A673 (cell line): ENCODE measurements around the gene FERMT2. TPM values are rescaled to one million over a fixed set of nuclear protein-coding genes. Genes with fewer than 3 reads are reported as not detected.

Experiments used
- BruUV-seq: library from RNA; stranded (reverse); fragments of 400-500 nt; replicated peaks from 2 replicates; lab custom pipeline; 2021; lab: Mats Ljungman, UMichigan
- CTCF ChIA-PET: fragments of 300-600 bp; sonication (Branson Sonifier 250); formaldehyde crosslinking; loops from one replicate; lab custom pipeline; 2022; ENCODE audit warnings: antibody characterized with exemption; lab: Charles Lee
- POLR2A ChIA-PET: fragments of 300-600 bp; sonication (Branson Sonifier 250); formaldehyde crosslinking; loops from one replicate; lab custom pipeline; 2022; ENCODE audit warnings: antibody characterized with exemption; ENCODE audit not compliant: low non-redundant PET; lab: Charles Lee
- DNase-seq: peaks from one replicate; pipeline ENCODE4 v3.0.0-alpha.2; 2015; ENCODE audit warnings: low spot score
- H3K27ac ChIP-seq: fragments of 200-600 bp; sonication (generic); 2 replicates; pipeline ENCODE4 v1.5.1; 2016; ENCODE audit warnings: mixed run types, low read depth, mild to moderate bottlenecking, mixed read lengths, antibody characterized with exemption, low read length; ENCODE audit not compliant: poor library complexity, severe bottlenecking
- H3K27me3 ChIP-seq: fragments of 200-600 bp; sonication (generic); replicated peaks from 2 replicates; pipeline ENCODE4 v1.6.1; 2017; ENCODE audit warnings: mixed run types, low read depth, mild to moderate bottlenecking, mixed read lengths, antibody characterized with exemption, low read length; ENCODE audit not compliant: insufficient read depth, poor library complexity
- H3K36me3 ChIP-seq: fragments of 200-600 bp; sonication (generic); 2 replicates; pipeline ENCODE4 v1.6.1; 2016; ENCODE audit warnings: mixed run types, mild to moderate bottlenecking, mixed read lengths, antibody characterized with exemption, low read length; ENCODE audit not compliant: insufficient read depth, poor library complexity, severe bottlenecking
- H3K4me1 ChIP-seq: fragments of 200-600 bp; sonication (generic); 2 replicates; pipeline ENCODE4 v1.6.1; 2017; ENCODE audit warnings: mixed run types, mild to moderate bottlenecking, mixed read lengths, antibody characterized with exemption, low read length; ENCODE audit not compliant: insufficient read depth, poor library complexity, severe bottlenecking
- H3K4me3 ChIP-seq: fragments of 200-600 bp; sonication (generic); 2 replicates; pipeline ENCODE4 v1.5.1; 2016; ENCODE audit warnings: low read depth, mixed run types, mild to moderate bottlenecking, mixed read lengths, low read length; ENCODE audit not compliant: poor library complexity, severe bottlenecking
- H3K9me3 ChIP-seq: fragments of 200-600 bp; sonication (generic); 2 replicates; pipeline ENCODE4 v1.6.1; 2016; ENCODE audit warnings: mixed run types, low read depth, mild to moderate bottlenecking, mixed read lengths, antibody characterized with exemption, low read length; ENCODE audit not compliant: poor library complexity, severe bottlenecking
- EZH2 ChIP-seq: fragments of 200-600 bp; sonication (generic); IDR thresholded peaks from 2 replicates; pipeline ENCODE4 v1.6.1; 2017; ENCODE audit warnings: borderline replicate concordance, low read depth, mild to moderate bottlenecking, mixed read lengths, antibody characterized with exemption, low read length; ENCODE audit not compliant: poor library complexity, severe bottlenecking
- intact Hi-C: fragments of 100-400 bp; cut with micrococcal nuclease; formaldehyde crosslinking; loops from one replicate; pipeline ENCODE4 v1.10.0; 2022; ENCODE audit not compliant: unreplicated experiment
- total RNA-seq: library from RNA; stranded (reverse); gene quantifications from 2 replicates; pipeline ENCODE4 v1.2.3, GENCODE V29; 2021
- TF ChIP-seq, protein P1 (sequence below): fragments of 300-800, 200-600 bp; sonication (generic); conservative IDR thresholded peaks from 2 replicates; pipeline ENCODE4 v1.5.1; 2017; ENCODE audit warnings: low read depth, mild to moderate bottlenecking, antibody characterized with exemption, low read length, moderate library complexity, mixed read lengths

Gene FERMT2
- total RNA-seq, 1 experiment from 2014 or later: 38.3 TPM

GRCh38 chr14:52900731-52901130, 50.1 kb downstream of the FERMT2 start:
- Histone ChIP-seq H3K4me1 (peaks cover 13% of the 10 kb centered on the region), H3K9me3 (no peaks in the 10 kb centered on the region), H3K4me3 (no peak overlapping the region), H3K27me3 (no peaks in the 10 kb centered on the region), H3K27ac (no peak overlapping the region), H3K36me3 (no peaks in the 10 kb centered on the region)
- TF ChIP-seq, protein P1, sequence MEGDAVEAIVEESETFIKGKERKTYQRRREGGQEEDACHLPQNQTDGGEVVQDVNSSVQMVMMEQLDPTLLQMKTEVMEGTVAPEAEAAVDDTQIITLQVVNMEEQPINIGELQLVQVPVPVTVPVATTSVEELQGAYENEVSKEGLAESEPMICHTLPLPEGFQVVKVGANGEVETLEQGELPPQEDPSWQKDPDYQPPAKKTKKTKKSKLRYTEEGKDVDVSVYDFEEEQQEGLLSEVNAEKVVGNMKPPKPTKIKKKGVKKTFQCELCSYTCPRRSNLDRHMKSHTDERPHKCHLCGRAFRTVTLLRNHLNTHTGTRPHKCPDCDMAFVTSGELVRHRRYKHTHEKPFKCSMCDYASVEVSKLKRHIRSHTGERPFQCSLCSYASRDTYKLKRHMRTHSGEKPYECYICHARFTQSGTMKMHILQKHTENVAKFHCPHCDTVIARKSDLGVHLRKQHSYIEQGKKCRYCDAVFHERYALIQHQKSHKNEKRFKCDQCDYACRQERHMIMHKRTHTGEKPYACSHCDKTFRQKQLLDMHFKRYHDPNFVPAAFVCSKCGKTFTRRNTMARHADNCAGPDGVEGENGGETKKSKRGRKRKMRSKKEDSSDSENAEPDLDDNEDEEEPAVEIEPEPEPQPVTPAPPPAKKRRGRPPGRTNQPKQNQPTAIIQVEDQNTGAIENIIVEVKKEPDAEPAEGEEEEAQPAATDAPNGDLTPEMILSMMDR: no peak
- no peak for TF ChIP-seq EZH2
- POLR2A ChIA-PET: interaction anchor here (0.6 kb wide), 1 partner anchor 447 kb away, joined by 4 read pairs; no protein-coding TSS in a partner anchor
- DNase-seq: no peak
- intact Hi-C loops: no loop called here
- CTCF ChIA-PET: interaction anchor here (0.7 kb wide), 1 partner anchor 194 kb away, joined by 3 read pairs; the partner anchor contains the start of gene PSMC6
- no TSS peak for BruUV-seq

DNA sequence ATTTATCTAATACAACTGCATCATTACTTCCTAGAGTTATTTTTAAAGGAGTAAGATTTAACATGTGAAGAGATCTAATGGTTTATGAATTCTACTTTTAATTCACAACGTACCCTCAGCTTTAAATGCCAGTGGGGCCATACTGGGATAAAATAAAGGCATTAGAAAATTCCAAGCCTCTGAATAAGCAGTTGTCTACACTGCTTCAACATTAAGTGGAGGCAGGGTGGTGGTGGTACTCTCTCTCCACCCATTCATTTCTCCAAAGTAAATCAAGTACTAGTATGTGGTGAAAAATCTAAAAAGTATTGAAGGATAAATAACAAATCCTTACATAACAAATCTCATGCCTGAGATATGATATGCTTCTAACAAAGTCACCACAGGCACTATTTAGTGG, 52.4 kb downstream of the FERMT2 start:
- Histone ChIP-seq H3K9me3 (no peaks in the 10 kb centered on the region), H3K27ac (no peak overlapping the region), H3K27me3 (no peaks in the 10 kb centered on the region), H3K36me3 (no peaks in the 10 kb centered on the region), H3K4me3 (no peak overlapping the region), H3K4me1 (peaks cover 12% of the 10 kb centered on the region)
- no peak for DNase-seq
- no TSS peak for BruUV-seq
- ChIA-PET CTCF (no interaction called here), POLR2A (interaction anchor here (0.6 kb wide), 1 partner anchor 36 kb away, joined by 4 read pairs; no protein-coding TSS in a partner anchor)
- TF ChIP-seq EZH2: no peak
- TF ChIP-seq, protein P1: no peak
- intact Hi-C loops: no loop called here

GRCh38 chr14:52895000-52895399, 55.9 kb downstream of the FERMT2 start:
- H3K27ac ChIP-seq: no peak overlapping the region

More at GRCh38 chr14:52895000-52895399, 55.9 kb downstream of the FERMT2 start:
- POLR2A ChIA-PET: interaction anchor here (0.7 kb wide), 1 partner anchor 1796 kb away, joined by 3 read pairs; no protein-coding TSS in a partner anchor
- CTCF ChIA-PET: no interaction called here
- Histone ChIP-seq H3K27me3 (no peaks in the 10 kb centered on the region), H3K4me1 (peaks cover 6% of the 10 kb centered on the region), H3K36me3 (no peaks in the 10 kb centered on the region), H3K4me3 (no peak overlapping the region), H3K9me3 (no peaks in the 10 kb centered on the region)
- no peak for DNase-seq
- intact Hi-C loops: no loop called here
- no TSS peak for BruUV-seq
- no peak for TF ChIP-seq EZH2
- TF ChIP-seq, protein P1: no peak
